Lower leg skin (tissue), 3 donors: Measurements from ENCODE around the gene DAB1.

Source experiments
- POLR2A ChIP-seq, 2 donors: fragments of 450-650 bp; IDR thresholded peaks; one replicate each; pipeline ENCODE4 v1.6.1; 2016 to 2017; ENCODE audit warnings: antibody characterized with exemption in 2 of 2, mild to moderate bottlenecking in 1 of 2, moderate library complexity in 1 of 2
- TF ChIP-seq, protein P1 (sequence below), 3 donors: fragments of 450-650 bp; IDR thresholded peaks; one replicate each; pipeline ENCODE4 v1.5.1; 2016; ENCODE audit warnings: antibody characterized with exemption in 3 of 3, mild to moderate bottlenecking in 3 of 3, moderate library complexity in 2 of 3

DNA sequence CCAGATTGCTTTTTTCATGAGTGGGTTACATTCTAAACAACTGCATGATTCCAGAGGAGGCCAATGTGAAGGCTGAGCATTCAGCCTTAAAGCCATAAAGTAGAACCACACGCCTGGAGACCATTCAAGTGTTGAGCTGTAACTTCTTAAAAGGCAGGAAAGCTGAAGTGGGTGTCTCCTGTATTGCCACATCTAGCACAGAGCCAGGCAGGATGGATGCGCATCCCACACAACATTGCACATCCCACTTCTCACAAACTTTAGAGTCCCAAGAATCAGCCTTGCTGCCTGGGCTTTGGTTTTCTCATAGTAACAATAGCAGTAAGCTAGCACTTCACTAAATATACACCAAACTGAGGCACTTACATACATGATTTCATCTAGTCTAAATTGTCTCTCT, 151.7 kb downstream of the DAB1 start:
- TF ChIP-seq, protein P1, sequence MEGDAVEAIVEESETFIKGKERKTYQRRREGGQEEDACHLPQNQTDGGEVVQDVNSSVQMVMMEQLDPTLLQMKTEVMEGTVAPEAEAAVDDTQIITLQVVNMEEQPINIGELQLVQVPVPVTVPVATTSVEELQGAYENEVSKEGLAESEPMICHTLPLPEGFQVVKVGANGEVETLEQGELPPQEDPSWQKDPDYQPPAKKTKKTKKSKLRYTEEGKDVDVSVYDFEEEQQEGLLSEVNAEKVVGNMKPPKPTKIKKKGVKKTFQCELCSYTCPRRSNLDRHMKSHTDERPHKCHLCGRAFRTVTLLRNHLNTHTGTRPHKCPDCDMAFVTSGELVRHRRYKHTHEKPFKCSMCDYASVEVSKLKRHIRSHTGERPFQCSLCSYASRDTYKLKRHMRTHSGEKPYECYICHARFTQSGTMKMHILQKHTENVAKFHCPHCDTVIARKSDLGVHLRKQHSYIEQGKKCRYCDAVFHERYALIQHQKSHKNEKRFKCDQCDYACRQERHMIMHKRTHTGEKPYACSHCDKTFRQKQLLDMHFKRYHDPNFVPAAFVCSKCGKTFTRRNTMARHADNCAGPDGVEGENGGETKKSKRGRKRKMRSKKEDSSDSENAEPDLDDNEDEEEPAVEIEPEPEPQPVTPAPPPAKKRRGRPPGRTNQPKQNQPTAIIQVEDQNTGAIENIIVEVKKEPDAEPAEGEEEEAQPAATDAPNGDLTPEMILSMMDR (IDR thresholded peaks at IDR 0.05) = no peak
- TF ChIP-seq POLR2A (IDR thresholded peaks at IDR 0.05) = no peak
